ENCODE results near the gene PGA5. TPM values are rescaled to one million over a fixed set of nuclear protein-coding genes. Genes with fewer than 3 reads are reported as not detected.

PGA5 gene
- total and polyA plus RNA-seq, 2 experiments from 2014 or later: 0.45 to 0.52 TPM

DNA sequence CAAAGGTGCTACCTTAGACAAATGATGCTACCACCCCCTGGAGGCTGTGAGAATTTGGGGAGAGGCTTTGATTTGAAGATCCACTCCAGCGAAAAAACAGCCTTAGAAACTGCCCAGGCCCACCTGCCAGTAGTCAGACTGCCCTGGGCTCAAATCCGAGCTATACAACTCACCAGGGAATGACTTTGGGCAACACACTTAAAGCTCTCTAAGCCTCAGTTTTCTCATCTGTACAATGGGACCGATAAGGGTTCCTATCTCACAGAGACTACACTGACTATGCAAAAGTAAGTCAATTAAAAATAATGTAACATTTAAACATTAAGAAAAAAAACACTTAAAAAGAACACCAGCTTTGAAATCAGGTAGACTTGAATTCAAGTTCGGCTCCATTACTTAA, 34.2 kb downstream of the PGA5 start (continued):
- TF ChIP-seq, protein P1, sequence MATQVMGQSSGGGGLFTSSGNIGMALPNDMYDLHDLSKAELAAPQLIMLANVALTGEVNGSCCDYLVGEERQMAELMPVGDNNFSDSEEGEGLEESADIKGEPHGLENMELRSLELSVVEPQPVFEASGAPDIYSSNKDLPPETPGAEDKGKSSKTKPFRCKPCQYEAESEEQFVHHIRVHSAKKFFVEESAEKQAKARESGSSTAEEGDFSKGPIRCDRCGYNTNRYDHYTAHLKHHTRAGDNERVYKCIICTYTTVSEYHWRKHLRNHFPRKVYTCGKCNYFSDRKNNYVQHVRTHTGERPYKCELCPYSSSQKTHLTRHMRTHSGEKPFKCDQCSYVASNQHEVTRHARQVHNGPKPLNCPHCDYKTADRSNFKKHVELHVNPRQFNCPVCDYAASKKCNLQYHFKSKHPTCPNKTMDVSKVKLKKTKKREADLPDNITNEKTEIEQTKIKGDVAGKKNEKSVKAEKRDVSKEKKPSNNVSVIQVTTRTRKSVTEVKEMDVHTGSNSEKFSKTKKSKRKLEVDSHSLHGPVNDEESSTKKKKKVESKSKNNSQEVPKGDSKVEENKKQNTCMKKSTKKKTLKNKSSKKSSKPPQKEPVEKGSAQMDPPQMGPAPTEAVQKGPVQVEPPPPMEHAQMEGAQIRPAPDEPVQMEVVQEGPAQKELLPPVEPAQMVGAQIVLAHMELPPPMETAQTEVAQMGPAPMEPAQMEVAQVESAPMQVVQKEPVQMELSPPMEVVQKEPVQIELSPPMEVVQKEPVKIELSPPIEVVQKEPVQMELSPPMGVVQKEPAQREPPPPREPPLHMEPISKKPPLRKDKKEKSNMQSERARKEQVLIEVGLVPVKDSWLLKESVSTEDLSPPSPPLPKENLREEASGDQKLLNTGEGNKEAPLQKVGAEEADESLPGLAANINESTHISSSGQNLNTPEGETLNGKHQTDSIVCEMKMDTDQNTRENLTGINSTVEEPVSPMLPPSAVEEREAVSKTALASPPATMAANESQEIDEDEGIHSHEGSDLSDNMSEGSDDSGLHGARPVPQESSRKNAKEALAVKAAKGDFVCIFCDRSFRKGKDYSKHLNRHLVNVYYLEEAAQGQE (IDR thresholded peaks at IDR 0.05; ENCODE audit: unreplicated experiment): no peak
- TF ChIP-seq ZNF462 (CRISPR knock-in tag; IDR thresholded peaks at IDR 0.05): no peak
- no peak for TF ChIP-seq NANOG (IDR thresholded peaks at IDR 0.05; ENCODE audit: borderline replicate concordance)
- TF ChIP-seq STAT1 (IDR thresholded peaks at IDR 0.05; ENCODE audit: unreplicated experiment): no peak
